ENCODE results near the gene CCNJL.
A peak's percentile ranks its signal among the peaks of the same experiment; 100 is the strongest.

The CCNJL gene

GRCh38 chr5:160281275-160281674, 31.1 kb downstream of the CCNJL start:
- Histone ChIP-seq H3K9ac (ENCODE audit: low read length) (no peak overlapping the region), H3K4me3 (ENCODE audit: low read length) (no peak overlapping the region), H3K4me1 (ENCODE audit: control insufficient read depth, insufficient read depth, low read length) (no peaks in the 10 kb centered on the region), H3K27me3 (ENCODE audit: control insufficient read depth, insufficient read depth, low read length) (no peaks in the 10 kb centered on the region), H3K27ac (ENCODE audit: low read depth, low read length) (no peak overlapping the region), H3K36me3 (ENCODE audit: control insufficient read depth, insufficient read depth, low read length) (no peaks in the 10 kb centered on the region)

- Histone ChIP-seq H3K27me3 (ENCODE audit: control insufficient read depth, insufficient read depth, low read length) (no peaks in the 10 kb centered on the region), H3K27ac (ENCODE audit: low read depth, low read length) (no peak overlapping the region), H3K4me1 (ENCODE audit: control insufficient read depth, insufficient read depth, low read length) (no peaks in the 10 kb centered on the region), H3K36me3 (ENCODE audit: control insufficient read depth, insufficient read depth, low read length) (no peaks in the 10 kb centered on the region), H3K4me3 (ENCODE audit: low read length) (peak overlapping the region; percentile 36), H3K9ac (ENCODE audit: low read length) (no peak overlapping the region)
These were observed 31.8 kb downstream of the CCNJL start for GRCh38 chr5:160280384-160281095.

DNA sequence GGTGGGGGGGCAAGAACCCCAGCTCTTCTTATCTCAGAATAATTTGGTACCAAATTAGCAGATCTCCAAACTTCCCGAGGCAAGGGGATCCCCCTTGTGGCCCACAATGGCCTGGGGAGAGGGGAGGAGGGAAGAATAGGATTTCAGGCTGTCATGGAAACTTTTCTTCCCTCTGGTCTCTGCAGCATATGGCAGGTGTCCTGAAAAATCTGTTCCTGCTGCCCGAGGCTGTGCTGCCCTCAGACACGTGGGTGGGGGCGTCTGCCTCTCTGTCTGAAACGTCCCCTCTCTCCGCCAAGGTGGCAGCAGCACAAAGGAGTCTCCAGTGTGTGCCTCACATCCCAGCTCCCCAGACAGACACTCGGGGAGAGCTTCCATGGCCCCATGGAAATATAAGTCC, 34.0 kb downstream of the CCNJL start:
- Histone ChIP-seq H3K36me3 (ENCODE audit: control insufficient read depth, insufficient read depth, low read length) (no peaks in the 10 kb centered on the region), H3K4me3 (ENCODE audit: low read length) (no peak overlapping the region), H3K27me3 (ENCODE audit: control insufficient read depth, insufficient read depth, low read length) (no peaks in the 10 kb centered on the region), H3K9ac (ENCODE audit: low read length) (no peak overlapping the region), H3K4me1 (ENCODE audit: control insufficient read depth, insufficient read depth, low read length) (no peaks in the 10 kb centered on the region), H3K27ac (ENCODE audit: low read depth, low read length) (no peak overlapping the region)

- Histone ChIP-seq H3K27ac (ENCODE audit: low read depth, low read length) (no peak overlapping the region), H3K4me3 (ENCODE audit: low read length) (no peak overlapping the region), H3K27me3 (ENCODE audit: control insufficient read depth, insufficient read depth, low read length) (no peaks in the 10 kb centered on the region), H3K9ac (ENCODE audit: low read length) (no peak overlapping the region), H3K36me3 (ENCODE audit: control insufficient read depth, insufficient read depth, low read length) (no peaks in the 10 kb centered on the region), H3K4me1 (ENCODE audit: control insufficient read depth, insufficient read depth, low read length) (no peaks in the 10 kb centered on the region)
These were observed 37.9 kb downstream of the CCNJL start for GRCh38 chr5:160274483-160274931.

GRCh38 chr5:160272889-160273288, 39.5 kb downstream of the CCNJL start:
- H3K27ac ChIP-seq (ENCODE audit: low read depth, low read length), result no peak overlapping the region
- H3K4me1 ChIP-seq (ENCODE audit: control insufficient read depth, insufficient read depth, low read length), result no peaks in the 10 kb centered on the region
- no peaks in the 10 kb centered on the region for H3K36me3 ChIP-seq (ENCODE audit: control insufficient read depth, insufficient read depth, low read length)
- no peak overlapping the region for H3K9ac ChIP-seq (ENCODE audit: low read length)
- H3K4me3 ChIP-seq (ENCODE audit: low read length), result no peak overlapping the region
- H3K27me3 ChIP-seq (ENCODE audit: control insufficient read depth, insufficient read depth, low read length), result no peaks in the 10 kb centered on the region

DNA sequence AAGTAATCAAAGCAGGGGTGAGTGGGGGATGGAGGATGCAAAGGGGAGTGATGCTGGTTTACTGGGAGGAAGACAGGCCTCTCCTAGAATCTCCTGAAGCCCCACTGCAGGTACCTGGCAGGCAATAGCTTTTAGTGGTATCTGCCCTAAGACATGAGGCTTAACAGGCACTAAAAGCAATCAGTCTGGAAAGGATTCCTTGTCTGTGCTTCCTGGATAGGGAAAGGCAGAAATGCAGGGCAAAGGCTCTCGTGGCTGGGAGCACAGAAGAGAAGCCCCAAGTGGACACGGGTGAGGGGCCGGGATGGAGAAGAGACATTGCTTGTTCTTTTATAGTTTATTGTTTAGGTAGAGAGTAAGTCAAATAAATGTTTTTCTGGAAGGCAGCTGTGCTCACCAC, 40.1 kb downstream of the CCNJL start:
- H3K4me1 ChIP-seq (ENCODE audit: control insufficient read depth, insufficient read depth, low read length), result no peaks in the 10 kb centered on the region
- no peak overlapping the region for H3K9ac ChIP-seq (ENCODE audit: low read length)
- no peaks in the 10 kb centered on the region for H3K27me3 ChIP-seq (ENCODE audit: control insufficient read depth, insufficient read depth, low read length)
- no peaks in the 10 kb centered on the region for H3K36me3 ChIP-seq (ENCODE audit: control insufficient read depth, insufficient read depth, low read length)
- no peak overlapping the region for H3K27ac ChIP-seq (ENCODE audit: low read depth, low read length)
- H3K4me3 ChIP-seq (ENCODE audit: low read length), result no peak overlapping the region

- H3K27ac ChIP-seq (ENCODE audit: low read depth, low read length), result no peak overlapping the region
- H3K4me1 ChIP-seq (ENCODE audit: control insufficient read depth, insufficient read depth, low read length), result no peaks in the 10 kb centered on the region
- no peaks in the 10 kb centered on the region for H3K36me3 ChIP-seq (ENCODE audit: control insufficient read depth, insufficient read depth, low read length)
- no peaks in the 10 kb centered on the region for H3K27me3 ChIP-seq (ENCODE audit: control insufficient read depth, insufficient read depth, low read length)
- no peak overlapping the region for H3K4me3 ChIP-seq (ENCODE audit: low read length)
- no peak overlapping the region for H3K9ac ChIP-seq (ENCODE audit: low read length)
These were observed 40.5 kb downstream of the CCNJL start for GRCh38 chr5:160271836-160272235.

DNA sequence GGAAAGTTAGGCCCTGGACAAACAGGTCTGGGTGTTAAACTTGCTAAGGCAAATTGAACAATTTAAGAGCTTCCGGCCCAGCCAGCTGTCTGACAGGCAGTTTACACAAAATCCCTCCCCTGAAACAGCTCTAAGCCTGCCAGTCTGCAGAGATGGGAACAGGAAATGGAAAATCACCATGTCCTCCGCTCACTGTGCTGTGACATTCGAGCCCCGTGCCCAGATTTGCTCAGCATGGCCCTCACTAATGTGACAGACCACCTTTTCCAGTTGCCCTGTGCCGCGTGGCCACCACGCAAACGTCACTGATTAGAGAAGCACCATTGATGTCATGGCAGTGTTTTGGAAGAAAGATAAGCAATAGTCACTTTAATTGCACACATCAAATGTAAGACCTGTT, 41.0 kb downstream of the CCNJL start:
- H3K36me3 ChIP-seq (ENCODE audit: control insufficient read depth, insufficient read depth, low read length), result no peaks in the 10 kb centered on the region
- no peak overlapping the region for H3K4me3 ChIP-seq (ENCODE audit: low read length)
- H3K27me3 ChIP-seq (ENCODE audit: control insufficient read depth, insufficient read depth, low read length), result no peaks in the 10 kb centered on the region
- no peak overlapping the region for H3K27ac ChIP-seq (ENCODE audit: low read depth, low read length)
- H3K9ac ChIP-seq (ENCODE audit: low read length), result no peak overlapping the region
- H3K4me1 ChIP-seq (ENCODE audit: control insufficient read depth, insufficient read depth, low read length), result no peaks in the 10 kb centered on the region

GRCh38 chr5:160270704-160271103, 41.7 kb downstream of the CCNJL start:
- Histone ChIP-seq H3K27me3 (ENCODE audit: control insufficient read depth, insufficient read depth, low read length) (no peaks in the 10 kb centered on the region), H3K9ac (ENCODE audit: low read length) (no peak overlapping the region), H3K4me1 (ENCODE audit: control insufficient read depth, insufficient read depth, low read length) (no peaks in the 10 kb centered on the region), H3K27ac (ENCODE audit: low read depth, low read length) (no peak overlapping the region), H3K36me3 (ENCODE audit: control insufficient read depth, insufficient read depth, low read length) (no peaks in the 10 kb centered on the region), H3K4me3 (ENCODE audit: low read length) (no peak overlapping the region)

DNA sequence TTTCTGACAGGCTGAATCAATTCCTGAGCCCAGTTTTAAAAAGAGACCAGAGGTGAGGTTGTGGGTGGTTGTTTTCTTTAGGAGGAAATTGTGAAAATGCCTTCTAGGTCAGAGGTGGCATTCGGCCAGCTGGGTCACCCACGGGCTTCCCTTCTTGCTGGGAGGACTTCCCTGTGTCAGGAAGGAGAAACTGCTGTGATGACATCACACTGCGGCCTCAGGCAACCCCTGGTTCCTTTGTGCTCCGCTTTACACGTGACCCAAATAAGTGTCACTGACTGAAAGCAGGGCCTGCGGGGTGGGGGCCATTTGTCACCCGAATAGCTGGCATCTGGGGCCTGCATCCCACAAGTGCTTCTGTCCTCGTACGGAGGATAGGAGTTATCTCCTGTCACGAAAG, 43.3 kb downstream of the CCNJL start:
- Histone ChIP-seq H3K4me1 (ENCODE audit: control insufficient read depth, insufficient read depth, low read length) (no peaks in the 10 kb centered on the region), H3K9ac (ENCODE audit: low read length) (no peak overlapping the region), H3K27me3 (ENCODE audit: control insufficient read depth, insufficient read depth, low read length) (no peaks in the 10 kb centered on the region), H3K36me3 (ENCODE audit: control insufficient read depth, insufficient read depth, low read length) (no peaks in the 10 kb centered on the region), H3K27ac (ENCODE audit: low read depth, low read length) (no peak overlapping the region), H3K4me3 (ENCODE audit: low read length) (no peak overlapping the region)

GRCh38 chr5:160268121-160268520, 44.2 kb downstream of the CCNJL start:
- Histone ChIP-seq H3K4me1 (ENCODE audit: control insufficient read depth, insufficient read depth, low read length) (no peaks in the 10 kb centered on the region), H3K27me3 (ENCODE audit: control insufficient read depth, insufficient read depth, low read length) (no peaks in the 10 kb centered on the region), H3K4me3 (ENCODE audit: low read length) (no peak overlapping the region), H3K9ac (ENCODE audit: low read length) (no peak overlapping the region), H3K36me3 (ENCODE audit: control insufficient read depth, insufficient read depth, low read length) (no peaks in the 10 kb centered on the region), H3K27ac (ENCODE audit: low read depth, low read length) (no peak overlapping the region)

DNA sequence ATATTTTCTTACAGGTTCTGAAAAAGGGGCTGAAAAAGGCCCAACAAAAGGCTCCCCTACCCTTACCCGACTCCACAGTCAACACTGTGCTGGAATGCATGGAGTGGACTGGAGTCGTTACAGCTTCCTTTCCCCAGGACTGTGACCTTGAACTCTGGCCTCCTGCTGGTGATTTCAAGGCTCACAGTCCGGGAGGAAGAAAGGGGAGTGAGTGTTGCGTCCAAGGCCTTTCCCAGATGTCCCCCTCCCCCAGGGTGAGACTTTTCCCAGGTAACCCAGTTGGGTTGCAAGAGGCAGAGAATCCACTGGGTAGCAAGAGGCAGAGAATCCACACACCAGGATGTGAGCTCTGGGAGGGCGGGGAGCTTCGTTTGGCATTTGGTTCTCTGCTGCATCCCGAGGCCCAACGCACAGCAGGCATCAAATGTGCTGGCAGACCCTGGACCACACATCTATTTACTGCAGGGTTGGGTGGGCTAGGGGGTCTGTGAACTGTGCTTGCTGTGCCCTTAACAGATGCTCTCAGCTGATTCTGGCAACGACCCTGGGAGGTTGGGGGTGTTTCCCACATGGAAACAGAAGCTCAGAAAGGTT, 45.5 kb downstream of the CCNJL start:
- no peaks in the 10 kb centered on the region for H3K36me3 ChIP-seq (ENCODE audit: control insufficient read depth, insufficient read depth, low read length)
- no peak overlapping the region for H3K4me3 ChIP-seq (ENCODE audit: low read length)
- H3K27me3 ChIP-seq (ENCODE audit: control insufficient read depth, insufficient read depth, low read length), result no peaks in the 10 kb centered on the region
- H3K9ac ChIP-seq (ENCODE audit: low read length), result no peak overlapping the region
- no peak overlapping the region for H3K27ac ChIP-seq (ENCODE audit: low read depth, low read length)
- H3K4me1 ChIP-seq (ENCODE audit: control insufficient read depth, insufficient read depth, low read length), result no peaks in the 10 kb centered on the region

DNA sequence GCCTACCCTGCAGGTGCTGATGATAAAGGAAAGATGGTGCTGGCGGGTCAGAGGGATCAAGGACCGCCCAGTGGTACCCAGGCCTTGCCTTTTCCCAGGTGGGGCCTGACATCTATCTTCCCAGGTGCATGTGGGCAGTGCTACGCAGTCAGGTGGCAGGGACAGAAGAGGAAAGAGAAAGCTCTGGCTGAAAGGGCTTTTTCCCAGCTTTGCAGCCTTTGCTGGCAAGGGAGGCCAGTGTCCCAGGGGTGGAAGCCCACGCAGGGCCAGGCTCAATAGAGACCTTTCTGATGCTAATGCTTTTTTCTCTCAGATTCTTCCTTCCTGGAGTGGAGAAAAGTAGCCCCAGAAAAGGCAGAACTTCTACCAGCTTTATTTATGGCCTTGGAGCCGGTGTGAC, 46.3 kb downstream of the CCNJL start:
- H3K27me3 ChIP-seq (ENCODE audit: control insufficient read depth, insufficient read depth, low read length), result no peaks in the 10 kb centered on the region
- H3K36me3 ChIP-seq (ENCODE audit: control insufficient read depth, insufficient read depth, low read length), result no peaks in the 10 kb centered on the region
- H3K4me3 ChIP-seq (ENCODE audit: low read length), result no peak overlapping the region
- H3K4me1 ChIP-seq (ENCODE audit: control insufficient read depth, insufficient read depth, low read length), result no peaks in the 10 kb centered on the region
- H3K27ac ChIP-seq (ENCODE audit: low read depth, low read length), result no peak overlapping the region
- H3K9ac ChIP-seq (ENCODE audit: low read length), result no peak overlapping the region
